GM21423 (cell line): ENCODE results near the gene TRIM31.
"Not testable (repeated sequence)": the region's sequence is repeated elsewhere in the genome, so short reads cannot be mapped to it uniquely, and the experiment has no call there.

Source experiments
- ATAC-seq: cut with Tn5 transposase; IDR thresholded peaks from one replicate; pipeline ENCODE4 v1.9.1; 2021; ENCODE audit warnings: mild to moderate bottlenecking, moderate library complexity; ENCODE audit not compliant: unreplicated experiment

The TRIM31 gene

GRCh38 chr6:30149858-30150550 lies 37.1 kb upstream of the TRIM31 start:
- ATAC-seq = no peak

DNA sequence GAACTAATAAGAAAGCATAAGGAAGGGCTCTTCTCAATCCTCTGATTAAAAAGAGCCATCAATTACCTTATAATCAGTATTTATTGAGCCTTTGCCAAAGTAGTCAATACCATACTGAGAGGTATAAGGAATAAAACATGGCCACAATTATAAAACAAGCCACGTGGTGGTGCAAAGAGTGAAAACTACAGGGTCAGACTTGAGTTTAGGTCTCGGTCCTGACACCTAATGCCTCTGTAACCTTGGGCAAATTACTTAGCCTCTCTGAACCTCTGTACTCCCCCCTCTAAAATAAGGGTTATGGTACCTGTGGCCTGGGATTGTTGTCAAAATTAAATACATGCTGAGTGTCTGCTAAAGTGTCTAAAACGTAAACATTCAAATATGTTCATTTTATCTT lies 36.3 kb upstream of the TRIM31 start:
- ATAC-seq = no peak

DNA sequence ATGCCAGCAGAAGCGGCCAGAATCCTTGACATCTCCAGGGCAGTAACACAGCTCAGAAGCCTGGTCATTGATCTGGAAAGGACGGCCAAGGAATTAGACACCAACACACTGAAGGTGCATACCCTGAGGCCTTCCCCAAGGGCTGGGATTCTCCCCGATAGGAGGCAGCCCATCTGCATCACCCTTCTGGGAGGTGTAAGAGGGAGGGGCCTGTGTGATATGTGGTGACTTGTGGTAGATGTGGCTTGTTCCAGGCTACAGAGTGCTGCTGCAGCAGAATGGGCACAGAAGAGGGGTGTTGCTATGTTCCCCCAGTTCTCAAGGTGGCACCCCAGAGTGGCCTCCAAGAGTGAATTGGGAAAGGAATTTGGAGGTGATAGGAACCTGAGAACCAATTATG lies 34.2 kb upstream of the TRIM31 start:
- no peak for ATAC-seq

- ATAC-seq = no peak
Measured at GRCh38 chr6:30145818-30146217, 32.9 kb upstream of the TRIM31 start.

GRCh38 chr6:30144811-30145210 lies 31.9 kb upstream of the TRIM31 start:
- no peak for ATAC-seq

- no peak for ATAC-seq
Measured at GRCh38 chr6:30143780-30144179, 30.9 kb upstream of the TRIM31 start.

DNA sequence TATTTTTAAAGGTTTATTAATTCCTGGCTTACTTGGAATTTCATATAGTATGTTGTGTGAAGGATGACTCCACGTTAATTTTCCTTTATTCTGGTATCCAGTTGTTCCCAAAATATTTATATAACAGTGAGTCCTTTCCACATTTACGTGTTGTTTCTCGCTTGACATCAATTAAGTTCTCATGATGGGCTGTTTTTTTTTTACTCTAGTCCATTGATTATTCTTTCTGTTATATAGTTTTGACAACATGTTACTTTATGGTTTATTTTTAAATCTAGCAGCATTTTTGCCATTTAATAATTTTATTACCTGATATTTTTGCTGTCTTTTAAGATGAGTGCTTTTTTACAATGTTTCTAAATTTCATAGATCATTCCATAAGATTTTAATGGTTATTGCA lies 29.8 kb upstream of the TRIM31 start:
- no peak for ATAC-seq

GRCh38 chr6:30140240-30140639 lies 27.4 kb upstream of the TRIM31 start:
- ATAC-seq = not testable (repeated sequence)

- no peak for ATAC-seq
Measured at GRCh38 chr6:30136570-30137286, 23.8 kb upstream of the TRIM31 start.

DNA sequence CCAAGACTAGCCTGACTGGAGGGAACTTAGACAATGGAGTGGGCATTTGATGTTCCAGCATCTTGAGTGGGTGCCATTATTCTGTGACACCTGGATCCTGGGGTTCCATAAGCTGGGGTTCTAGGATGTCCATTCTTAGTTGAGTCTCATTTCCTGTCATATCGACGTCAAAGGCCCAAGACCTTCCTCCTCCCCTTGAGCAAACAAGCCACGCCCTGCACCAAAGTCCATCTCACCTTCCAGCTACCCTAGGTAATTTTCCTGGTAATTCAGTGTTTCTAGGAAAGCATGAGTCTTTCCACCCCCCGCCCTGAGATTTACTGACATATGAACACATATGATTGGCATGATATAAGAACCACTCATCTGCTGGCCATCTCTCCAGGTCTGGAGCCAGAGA lies 22.9 kb upstream of the TRIM31 start, which contains the start of gene TRIM40:
Gene TRIM40, plus strand, starts transcription at position 384 of the 400 bp plus-strand sequence. CDS start 897 bp downstream, outside the sequence.
- ATAC-seq = no peak

GRCh38 chr6:30135147-30135546 lies 22.3 kb upstream of the TRIM31 start:
- no peak for ATAC-seq

- ATAC-seq = no peak
Measured at GRCh38 chr6:30131947-30132497, 19.1 kb upstream of the TRIM31 start.

DNA sequence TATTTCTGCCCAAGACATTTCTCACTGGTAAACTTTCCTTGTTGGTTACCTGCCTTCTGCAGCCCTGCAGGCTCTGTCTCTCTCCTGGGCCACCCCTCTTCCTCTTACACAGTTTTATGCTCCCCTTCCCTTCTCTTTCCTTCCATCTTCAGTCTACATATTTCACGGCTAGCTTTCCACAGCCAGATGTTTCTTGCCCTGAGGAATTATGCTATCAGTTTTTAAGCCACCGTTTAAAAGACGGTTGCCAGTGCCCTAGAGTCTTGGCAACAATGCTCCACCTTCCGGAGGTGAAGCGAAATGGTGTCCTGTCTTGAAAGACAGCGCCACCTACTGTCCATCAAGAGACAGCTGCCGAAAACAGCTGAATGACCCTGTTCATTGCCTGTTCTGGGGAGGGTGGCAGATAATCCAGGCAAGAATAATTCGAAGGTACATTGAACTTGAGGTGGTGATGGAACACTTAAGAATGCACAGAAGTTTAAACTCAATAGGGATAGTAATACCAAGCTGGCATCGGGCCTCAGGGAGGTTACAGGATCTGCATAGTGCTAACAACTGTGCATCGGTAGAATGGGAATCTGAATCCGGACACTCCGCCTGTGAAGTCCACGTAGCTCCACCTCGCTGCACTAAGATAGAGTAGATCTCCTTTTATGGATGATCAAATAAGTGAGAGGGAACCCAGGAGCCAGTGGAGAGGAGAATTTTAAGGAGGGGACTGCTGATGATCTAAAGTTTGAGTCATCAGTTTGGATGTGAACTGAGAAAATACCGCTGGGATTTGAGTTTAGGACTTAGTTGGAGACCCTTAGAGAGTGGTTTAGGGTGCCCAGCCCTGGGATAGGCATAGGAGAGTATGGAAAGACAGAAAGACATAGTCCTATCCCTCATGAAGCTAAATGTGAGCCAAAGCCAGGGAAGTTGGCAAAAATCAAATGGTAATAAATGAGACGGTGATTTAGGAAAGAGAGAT lies 18.3 kb upstream of the TRIM31 start:
- ATAC-seq = no peak

- no peak for ATAC-seq
Measured at GRCh38 chr6:30130179-30130679, 17.3 kb upstream of the TRIM31 start.

- no peak for ATAC-seq
Measured at GRCh38 chr6:30129265-30130178, 16.6 kb upstream of the TRIM31 start.

DNA sequence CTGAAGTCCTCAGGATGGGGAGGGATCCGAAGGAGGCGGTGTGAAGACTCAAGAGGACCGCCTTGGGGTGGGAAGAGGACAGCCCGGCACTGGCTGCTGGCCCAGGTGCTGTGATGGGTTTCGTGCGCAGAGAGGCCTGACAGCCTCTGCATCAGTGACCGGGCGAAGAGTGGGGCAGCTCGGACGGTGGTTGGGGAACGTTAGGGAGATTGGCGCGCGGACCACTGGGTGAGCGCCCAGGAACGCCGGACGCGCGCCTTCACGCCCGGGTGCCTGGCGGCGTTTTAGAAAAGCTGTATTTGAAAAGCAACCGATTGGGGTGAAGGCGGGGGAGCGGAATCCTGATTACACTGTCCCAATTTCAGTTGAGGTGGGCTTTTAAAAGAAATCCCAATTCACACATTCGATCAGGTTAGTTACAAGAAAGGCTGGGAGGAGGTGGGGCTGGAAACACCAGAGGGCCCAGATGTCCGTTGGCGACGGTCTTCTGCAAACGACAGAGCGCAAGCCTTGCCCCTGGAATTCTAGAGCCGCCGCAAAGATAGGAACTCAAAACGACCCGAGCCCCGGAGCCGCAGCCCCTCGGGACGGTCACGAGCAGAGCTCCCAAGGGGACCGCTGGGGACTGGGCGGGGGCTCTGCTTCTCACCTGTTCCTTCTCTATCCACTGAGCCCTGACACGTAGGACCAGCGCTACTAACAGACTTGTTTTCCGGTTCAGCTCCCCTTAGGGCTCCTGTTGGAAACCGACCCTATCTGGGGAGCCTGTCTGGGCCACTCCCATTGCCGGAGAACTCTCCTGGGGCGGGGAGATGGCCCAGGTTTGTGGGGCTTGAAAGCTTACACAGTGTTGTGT lies 14.6 kb upstream of the TRIM31 start:
- no peak for ATAC-seq

- no peak for ATAC-seq
Measured at GRCh38 chr6:30122515-30122914, 9.6 kb upstream of the TRIM31 start.

DNA sequence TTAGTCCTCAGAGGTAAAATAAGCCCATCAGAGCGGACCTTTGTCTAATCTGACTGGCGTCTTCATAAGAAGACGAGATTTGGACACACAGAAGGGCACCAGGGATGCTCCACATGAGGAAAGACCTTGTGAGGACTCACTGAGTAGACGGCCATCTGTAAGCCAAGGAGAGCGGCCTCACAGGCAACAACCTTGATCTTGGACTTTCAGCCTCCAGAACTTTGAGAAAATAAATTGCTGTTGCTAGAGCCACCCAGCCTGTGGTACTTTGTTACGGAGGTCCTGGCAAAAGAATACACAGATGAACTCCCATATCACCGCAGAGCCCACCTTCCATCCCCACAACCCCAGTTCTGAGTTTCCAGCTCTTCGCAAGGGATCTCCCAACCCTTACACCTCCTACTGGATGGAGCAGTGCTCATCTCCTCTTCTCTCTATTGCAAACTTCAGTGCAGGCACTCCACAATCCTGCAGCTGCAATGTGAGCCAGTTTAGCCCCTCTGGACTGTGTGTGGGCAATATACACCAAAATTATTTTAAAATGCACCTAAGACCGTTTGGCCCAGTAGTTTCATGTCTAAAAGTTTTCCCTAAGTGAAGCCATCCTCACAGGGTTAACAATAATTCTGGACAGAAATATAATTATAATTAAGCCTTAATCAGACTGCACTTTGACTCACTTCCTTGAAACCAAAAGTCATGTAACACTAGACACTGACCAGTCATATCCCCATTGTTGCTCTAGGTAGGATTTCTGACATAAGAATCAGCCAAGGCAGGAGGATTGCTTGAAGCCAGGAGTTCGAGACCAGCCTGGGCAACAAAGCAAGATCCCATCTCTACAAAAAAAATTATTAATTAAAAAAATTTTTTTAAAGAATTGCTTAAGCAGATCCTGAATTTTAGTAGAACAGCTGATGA lies 8.8 kb upstream of the TRIM31 start:
- ATAC-seq = no peak
